Measurements from ENCODE around the gene SERBP1.

GRCh38 chr1:67459068-67459467, 28.9 kb upstream of the SERBP1 start:
- TF ChIP-seq CTCF (conservative IDR thresholded peaks at IDR 0.05): no peak
- TF ChIP-seq ZFX (IDR thresholded peaks at IDR 0.05): no peak
